Naive thymus-derived CD4-positive, alpha-beta T cell (primary cell): Measurements from ENCODE around the gene SIRT2. TPM values are rescaled to one million over a fixed set of nuclear protein-coding genes. Genes with fewer than 3 reads are reported as not detected.

Source experiments
- ATAC-seq: fragments of 150-1000 bp; cut with Tn5 transposase; 2 replicates; pipeline ENCODE4 v1.10.0; 2021; ENCODE audit warnings: mild to moderate bottlenecking, moderate library complexity
- CTCF ChIA-PET: fragments of 350-600 bp; sonication (Branson Sonifier 250); formaldehyde crosslinking; loops from one replicate; lab custom pipeline; 2021; ENCODE audit warnings: antibody characterized with exemption; lab: Charles Lee
- POLR2A ChIA-PET: fragments of 350-600 bp; sonication (Branson Sonifier 250); formaldehyde crosslinking; loops from one replicate; lab custom pipeline; 2021; ENCODE audit warnings: antibody characterized with exemption, inconsistent platforms; lab: Charles Lee
- DNase-seq, 9 donors: peaks; one replicate each; pipeline versions ENCODE4 v3.0.0 to v3.0.0-alpha.2; 2020 to 2022; ENCODE audit warnings: mixed read lengths in 1 of 9
- H3K27ac ChIP-seq: one replicate; pipeline ENCODE4 v1.7.0; 2013; ENCODE audit warnings: mild to moderate bottlenecking, low read depth, low read length, moderate library complexity
- H3K27me3 ChIP-seq, 2 donors: one replicate each; pipeline ENCODE4 v1.7.0; 2013; ENCODE audit warnings: low read length in 2 of 2, mild to moderate bottlenecking in 2 of 2, moderate library complexity in 2 of 2; ENCODE audit not compliant: control insufficient read depth in 2 of 2, insufficient read depth in 2 of 2
- H3K36me3 ChIP-seq, 3 experiments: 1 replicate in 2 of 3; 2 replicates in 1 of 3; pipeline ENCODE4 v1.7.0; 2013; ENCODE audit warnings: low read length in 3 of 3, mild to moderate bottlenecking in 3 of 3, moderate library complexity in 1 of 3; ENCODE audit not compliant: insufficient read depth in 3 of 3, control insufficient read depth in 2 of 3
- H3K4me1 ChIP-seq, 2 donors: one replicate each; pipeline ENCODE4 v1.7.0; 2013; ENCODE audit warnings: low read length in 2 of 2, mild to moderate bottlenecking in 2 of 2, moderate library complexity in 1 of 2; ENCODE audit not compliant: control insufficient read depth in 2 of 2, insufficient read depth in 2 of 2
- H3K4me3 ChIP-seq: 2 replicates; pipeline ENCODE4 v1.7.0; 2013; ENCODE audit warnings: mild to moderate bottlenecking, low read length
- H3K9me3 ChIP-seq, 3 experiments: 1 replicate in 2 of 3; 2 replicates in 1 of 3; pipeline ENCODE4 v1.7.0; 2013; ENCODE audit warnings: low read length in 3 of 3; ENCODE audit not compliant: control insufficient read depth in 2 of 3
- H3K27ac Mint-ChIP-seq, 9 donors: one replicate each; pipeline ENCODE4 v1.8.0; 2020 to 2022; ENCODE audit warnings: mixed read lengths in 9 of 9, mild to moderate bottlenecking in 8 of 9, moderate library complexity in 5 of 9, inconsistent platforms in 2 of 9
- H3K27me3 Mint-ChIP-seq, 5 donors: one replicate each; pipeline ENCODE4 v1.8.0; 2021 to 2022; ENCODE audit warnings: mixed read lengths in 5 of 5, mild to moderate bottlenecking in 1 of 5
- H3K36me3 Mint-ChIP-seq, 5 donors: one replicate each; pipeline ENCODE4 v1.8.0; 2020 to 2022; ENCODE audit warnings: mixed read lengths in 5 of 5, mild to moderate bottlenecking in 3 of 5, inconsistent platforms in 1 of 5
- H3K4me1 Mint-ChIP-seq, 7 donors: one replicate each; pipeline ENCODE4 v1.8.0; 2020 to 2022; ENCODE audit warnings: mixed read lengths in 7 of 7, mild to moderate bottlenecking in 3 of 7, inconsistent platforms in 1 of 7
- H3K4me3 Mint-ChIP-seq, 10 donors: one replicate each; pipeline ENCODE4 v1.8.0; 2020 to 2022; ENCODE audit warnings: mild to moderate bottlenecking in 10 of 10, mixed read lengths in 10 of 10, moderate library complexity in 6 of 10, inconsistent platforms in 2 of 10
- H3K9me3 Mint-ChIP-seq, 11 donors: one replicate each; pipeline ENCODE4 v1.8.0; 2020 to 2022; ENCODE audit warnings: mixed read lengths in 11 of 11, mild to moderate bottlenecking in 4 of 11, inconsistent platforms in 1 of 11, moderate library complexity in 1 of 11
- intact Hi-C, 2 donors: fragments of 100-400 bp; cut with micrococcal nuclease; formaldehyde crosslinking; loops; one replicate each; pipeline ENCODE4 v1.15.1; 2023
- polyA plus RNA-seq, 2 donors: library from polyadenylated mRNA; unstranded; fragments of 300-500 nt; fragmentation: Illumina TruSeq; gene quantifications; one replicate each; pipeline ENCODE4 v1.2.3, GENCODE V29; 2021
- total RNA-seq, 6 experiments: library from RNA in 5 of 6; stranded (reverse) in 5 of 6; gene quantifications; 1 replicate in 5 of 6; 2 replicates in 1 of 6; pipeline ENCODE4 v1.2.3 and lab custom pipeline; 2021 to 2026

SIRT2 gene
- total and polyA plus RNA-seq, 7 experiments from 2014 or later, result 30.7 to 78.5 (median 47.5) TPM

- H3K27me3 Mint-ChIP-seq, result no peaks in the 10 kb centered on the region
- intact Hi-C loops, result no loop called here
- peaks cover 0 to 12% (median 0%) of the 10 kb centered on the region in 11 donors for H3K9me3 Mint-ChIP-seq
- Histone ChIP-seq H3K9me3 (no peaks in the 10 kb centered on the region), H3K36me3 (peaks cover 46 to 65% (median 57%) of the 10 kb centered on the region in 3 experiments), H3K27me3 (no peaks in the 10 kb centered on the region), H3K4me1 (peaks cover 15 to 20% of the 10 kb centered on the region in 2 donors), H3K4me3 (no peak overlapping the region), H3K27ac (no peak overlapping the region)
- DNase-seq, result no peak
- no peak for ATAC-seq
- ChIA-PET CTCF (interaction anchor here (0.9 to 1.1 kb wide), 2 partner anchors 9 to 12 kb away, joined by 3 read pairs; no protein-coding TSS in a partner anchor), POLR2A (interaction anchor here (1.2 to 1.5 kb wide), 4 partner anchors 9 to 14 kb away, joined by 5 to 9 read pairs (median 6); no protein-coding TSS in a partner anchor)
- H3K4me1 Mint-ChIP-seq, result peaks cover 15 to 37% (median 29%) of the 10 kb centered on the region in 7 donors
- peaks cover 0 to 39% (median 32%) of the 10 kb centered on the region in 5 donors for H3K36me3 Mint-ChIP-seq
- peak overlapping the region in 3 of 9 donors; percentile 13 to 56 (median 51) for H3K27ac Mint-ChIP-seq
- no peak overlapping the region for H3K4me3 Mint-ChIP-seq
Measured at GRCh38 chr19:38836983-38837626, 62.3 kb downstream of the SIRT2 start.

- Histone ChIP-seq H3K27ac (no peak overlapping the region), H3K4me3 (no peak overlapping the region), H3K27me3 (no peaks in the 10 kb centered on the region), H3K4me1 (peaks cover 9 to 15% of the 10 kb centered on the region in 2 donors), H3K9me3 (no peaks in the 10 kb centered on the region), H3K36me3 (peaks cover 45 to 62% (median 52%) of the 10 kb centered on the region in 3 experiments)
- peaks cover 0 to 7% (median 0%) of the 10 kb centered on the region in 11 donors for H3K9me3 Mint-ChIP-seq
- H3K27me3 Mint-ChIP-seq, result no peaks in the 10 kb centered on the region
- H3K27ac Mint-ChIP-seq, result peak overlapping the region in 2 of 9 donors; percentile 55 to 56
- ATAC-seq, result no peak
- CTCF ChIA-PET, result no interaction called here
- intact Hi-C loops, result no loop called here
- DNase-seq, result no peak
- no peak overlapping the region for H3K4me3 Mint-ChIP-seq
- POLR2A ChIA-PET, result interaction anchor here (0.8 to 1.5 kb wide), 3 partner anchors 13 to 41 kb away, joined by 3 to 9 read pairs (median 4); partner anchors contain the start of gene RINL
- H3K4me1 Mint-ChIP-seq, result peaks cover 14 to 37% (median 28%) of the 10 kb centered on the region in 7 donors
- peaks cover 0 to 36% (median 28%) of the 10 kb centered on the region in 5 donors for H3K36me3 Mint-ChIP-seq
Measured at GRCh38 chr19:38836159-38836982, 63.0 kb downstream of the SIRT2 start.

GRCh38 chr19:38834590-38834989 lies 64.8 kb downstream of the SIRT2 start:
- ATAC-seq (no peak), DNase-seq (no peak)
- Histone ChIP-seq H3K36me3 (peaks cover 37 to 55% (median 44%) of the 10 kb centered on the region in 3 experiments), H3K27ac (no peak overlapping the region), H3K4me1 (peaks cover 12 to 21% of the 10 kb centered on the region in 2 donors), H3K9me3 (no peaks in the 10 kb centered on the region), H3K4me3 (no peak overlapping the region), H3K27me3 (no peaks in the 10 kb centered on the region)
- ChIA-PET POLR2A (interaction anchor here (0.6 to 1.8 kb wide), 4 partner anchors 10 to 92 kb away, joined by 3 to 7 read pairs (median 4); no protein-coding TSS in a partner anchor), CTCF (interaction anchor here (1.0 kb wide), 1 partner anchor 66 kb away, joined by 3 read pairs; no protein-coding TSS in a partner anchor)
- Mint-ChIP-seq H3K4me3 (no peak overlapping the region), H3K4me1 (peaks cover 9 to 40% (median 35%) of the 10 kb centered on the region in 7 donors), H3K36me3 (peaks cover 0 to 32% (median 22%) of the 10 kb centered on the region in 5 donors), H3K9me3 (peaks cover 0 to 7% (median 0%) of the 10 kb centered on the region in 11 donors), H3K27ac (peak overlapping the region in 4 of 9 donors; percentile 14 to 38 (median 26)), H3K27me3 (no peaks in the 10 kb centered on the region)
- intact Hi-C loops, result loop anchor here (5.0 kb wide), 4 partner anchors 33 to 517 kb away; partner anchors contain the start of genes KCNK6 (in 1 of the 2) and YIF1B (in 1 of the 2)

GRCh38 chr19:38834104-38834490 lies 65.3 kb downstream of the SIRT2 start:
- H3K9me3 ChIP-seq, result no peaks in the 10 kb centered on the region
- ChIA-PET POLR2A (interaction anchor here (0.6 to 3.6 kb wide), 5 partner anchors 8 to 92 kb away, joined by 3 to 34 read pairs (median 4); partner anchors contain the start of gene HNRNPL), CTCF (interaction anchor here (1.0 kb wide), 1 partner anchor 66 kb away, joined by 3 read pairs; no protein-coding TSS in a partner anchor)
- H3K36me3 Mint-ChIP-seq, result peaks cover 0 to 27% (median 18%) of the 10 kb centered on the region in 5 donors
- H3K27ac ChIP-seq, result no peak overlapping the region
- peaks cover 9 to 36% (median 30%) of the 10 kb centered on the region in 7 donors for H3K4me1 Mint-ChIP-seq
- no peaks in the 10 kb centered on the region for H3K27me3 Mint-ChIP-seq
- peaks cover 0 to 7% (median 0%) of the 10 kb centered on the region in 11 donors for H3K9me3 Mint-ChIP-seq
- H3K27ac Mint-ChIP-seq, result no peak overlapping the region
- H3K27me3 ChIP-seq, result no peaks in the 10 kb centered on the region
- H3K36me3 ChIP-seq, result peaks cover 32 to 52% (median 39%) of the 10 kb centered on the region in 3 experiments
- H3K4me3 ChIP-seq, result no peak overlapping the region
- peaks cover 12 to 21% of the 10 kb centered on the region in 2 donors for H3K4me1 ChIP-seq
- intact Hi-C loops, result loop anchor here (5.0 kb wide), 4 partner anchors 33 to 517 kb away; partner anchors contain the start of genes KCNK6 (in 1 of the 2) and YIF1B (in 1 of the 2)
- DNase-seq (no peak), ATAC-seq (no peak)
- H3K4me3 Mint-ChIP-seq, result no peak overlapping the region

- intact Hi-C loops, result loop anchor here (5.0 kb wide), 4 partner anchors 34 to 516 kb away; partner anchors contain the start of genes KCNK6 (in 1 of the 2) and YIF1B (in 1 of the 2)
- Histone ChIP-seq H3K36me3 (peaks cover 22 to 46% (median 29%) of the 10 kb centered on the region in 3 experiments), H3K4me1 (peaks cover 12 to 21% of the 10 kb centered on the region in 2 donors), H3K4me3 (no peak overlapping the region), H3K27me3 (no peaks in the 10 kb centered on the region), H3K9me3 (no peaks in the 10 kb centered on the region), H3K27ac (no peak overlapping the region)
- CTCF ChIA-PET, result no interaction called here
- Mint-ChIP-seq H3K9me3 (peaks cover 0 to 3% (median 0%) of the 10 kb centered on the region in 11 donors), H3K27ac (peak overlapping the region in 3 of 9 donors; percentile 33 to 70 (median 56)), H3K36me3 (peaks cover 0 to 26% (median 13%) of the 10 kb centered on the region in 5 donors), H3K27me3 (no peaks in the 10 kb centered on the region), H3K4me3 (no peak overlapping the region), H3K4me1 (peaks cover 12 to 35% (median 30%) of the 10 kb centered on the region in 7 donors)
- POLR2A ChIA-PET, result interaction anchor here (0.6 to 3.6 kb wide), 7 partner anchors 8 to 97 kb away, joined by 3 to 34 read pairs (median 8); partner anchors contain the start of genes HNRNPL, MRPS12 and SARS2
- DNase-seq (no peak), ATAC-seq (no peak)
Measured at GRCh38 chr19:38833092-38833425, 66.4 kb downstream of the SIRT2 start.
